Right lobe of liver (tissue), 4 donors: ENCODE results near the gene MED20.

Source experiments
- CTCF ChIP-seq, 4 donors: fragments of 200-600 bp in 3 of 4; fragments of 450-650 bp in 1 of 4; IDR thresholded peaks; one replicate each; pipeline versions ENCODE4 v1.5.1 to v1.8.0; 2016 to 2022; ENCODE audit warnings: antibody characterized with exemption in 4 of 4, mild to moderate bottlenecking in 2 of 4
- POLR2A ChIP-seq: fragments of 450-650 bp; IDR thresholded peaks from one replicate; pipeline ENCODE4 v1.6.1; 2017; ENCODE audit warnings: antibody characterized with exemption, mild to moderate bottlenecking
- donor health status: DM: no; HTN: no; CAD: no.
- donor health status: DM: no; HTN: no; CAD: no.
- donor health status: DM: no; HTN: yes; CAD: no.

- TF ChIP-seq CTCF (IDR thresholded peaks at IDR 0.05) (no peak), POLR2A (no peak)
These were observed 26.3 kb downstream of the MED20 start for GRCh38 chr6:41894366-41895299.
